ENCODE measurements around the gene COL8A1.

The COL8A1 gene

GRCh38 chr3:99640214-99640851 lies 1.9 kb downstream of the COL8A1 start:
- DNase-seq, result no peak

- no peak for DNase-seq
These were observed 3.1 kb downstream of the COL8A1 start for GRCh38 chr3:99641480-99641879.

- no peak for DNase-seq
These were observed 3.6 kb downstream of the COL8A1 start for GRCh38 chr3:99641982-99642381.

GRCh38 chr3:99644017-99644416 lies 5.6 kb downstream of the COL8A1 start:
- DNase-seq, result no peak

- no peak for DNase-seq
These were observed 6.4 kb downstream of the COL8A1 start for GRCh38 chr3:99644746-99645145.

GRCh38 chr3:99645277-99646106 lies 7.1 kb downstream of the COL8A1 start:
- DNase-seq, result no peak

GRCh38 chr3:99646107-99646435 lies 7.7 kb downstream of the COL8A1 start:
- no peak for DNase-seq

- no peak for DNase-seq
These were observed 8.7 kb downstream of the COL8A1 start for GRCh38 chr3:99647081-99647480.

GRCh38 chr3:99648101-99648500 lies 9.7 kb downstream of the COL8A1 start:
- no peak for DNase-seq

- DNase-seq, result no peak
These were observed 10.1 kb downstream of the COL8A1 start for GRCh38 chr3:99648516-99648915.

- no peak for DNase-seq
These were observed 13.1 kb downstream of the COL8A1 start for GRCh38 chr3:99651531-99651930.

- no peak for DNase-seq
These were observed 18.2 kb downstream of the COL8A1 start for GRCh38 chr3:99656624-99657023.

GRCh38 chr3:99658274-99658673 lies 19.9 kb downstream of the COL8A1 start:
- DNase-seq, result no peak

GRCh38 chr3:99659032-99659431 lies 20.6 kb downstream of the COL8A1 start:
- DNase-seq, result no peak

- DNase-seq, result no peak
These were observed 21.6 kb downstream of the COL8A1 start for GRCh38 chr3:99659951-99660350.

GRCh38 chr3:99662838-99663570 lies 24.6 kb downstream of the COL8A1 start:
- no peak for DNase-seq

GRCh38 chr3:99663977-99664376 lies 25.6 kb downstream of the COL8A1 start:
- no peak for DNase-seq

- DNase-seq, result no peak
These were observed 26.6 kb downstream of the COL8A1 start for GRCh38 chr3:99665017-99665416.

GRCh38 chr3:99666201-99666600 lies 27.8 kb downstream of the COL8A1 start:
- no peak for DNase-seq

- DNase-seq, result no peak
These were observed 29.6 kb downstream of the COL8A1 start for GRCh38 chr3:99668044-99668443.

- DNase-seq, result no peak
These were observed 31.6 kb downstream of the COL8A1 start for GRCh38 chr3:99669879-99670555.

- no peak for DNase-seq
These were observed 32.2 kb downstream of the COL8A1 start for GRCh38 chr3:99670556-99670950.

GRCh38 chr3:99674086-99674789 lies 35.8 kb downstream of the COL8A1 start:
- no peak for DNase-seq
